NCI-H2107 treated with DMSO at 0.1 percent for 48 hours (cell line): ENCODE measurements around the gene CCL25.
A peak's percentile ranks its signal among the peaks of the same experiment; 100 is the strongest.

ENCODE experiments used
- DNase-seq: peaks from one replicate; lab custom pipeline; 2025; ENCODE audit not compliant: unreplicated experiment; lab: John Stamatoyannopoulos, UW

CCL25 gene

DNA sequence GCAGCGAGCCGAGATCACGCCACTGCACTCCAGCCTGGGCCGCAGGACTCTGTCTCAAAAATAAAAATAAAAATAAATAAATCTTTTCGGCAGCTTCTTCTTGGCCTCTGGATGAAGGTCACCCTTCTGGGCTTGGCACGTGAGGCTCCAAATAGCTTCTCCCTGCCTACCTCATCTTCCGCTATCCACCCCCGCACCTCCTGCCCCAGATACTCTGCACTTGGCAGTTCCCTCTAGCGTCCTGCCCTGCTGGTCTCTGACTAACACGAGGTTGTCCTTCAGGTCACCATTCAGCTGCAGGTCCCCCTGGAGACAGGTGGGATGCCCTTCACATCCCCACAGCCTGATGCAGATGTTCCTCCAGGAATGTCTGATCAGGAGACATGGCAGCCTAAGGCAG, 8.5 kb upstream of the CCL25 start:
- DNase-seq = no peak

GRCh38 chr19:8045872-8046568, 6.5 kb upstream of the CCL25 start:
- no peak for DNase-seq

DNA sequence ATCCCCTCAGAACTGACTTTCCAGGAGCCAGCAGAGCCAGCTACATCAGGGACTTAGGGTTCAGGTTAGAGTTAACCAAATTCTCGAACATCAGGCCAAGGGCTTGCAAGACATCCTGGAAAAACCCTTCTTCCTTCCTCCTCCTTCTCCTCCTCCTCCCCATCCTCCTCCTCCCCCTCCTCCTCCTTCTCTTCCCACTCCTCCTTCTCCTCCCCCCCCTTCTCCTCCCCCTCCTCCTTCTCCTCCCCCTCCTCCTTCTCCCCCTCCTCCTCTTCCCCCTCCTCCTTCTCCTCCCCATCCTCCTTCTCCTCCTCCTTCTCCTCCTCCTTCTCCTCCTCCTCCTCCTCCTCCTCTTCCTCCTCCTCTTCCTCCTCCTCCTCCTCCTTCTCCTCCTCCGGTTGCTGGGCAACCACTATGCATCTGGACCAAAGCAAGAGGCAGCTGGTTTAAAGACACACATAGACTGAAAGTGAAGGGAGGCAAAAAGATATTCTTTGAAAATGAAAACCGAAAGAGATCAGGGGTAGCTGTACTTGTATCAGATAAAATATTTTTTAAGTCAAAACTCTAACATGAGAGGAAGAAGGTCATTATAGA, 5.9 kb upstream of the CCL25 start:
- no peak for DNase-seq

DNA sequence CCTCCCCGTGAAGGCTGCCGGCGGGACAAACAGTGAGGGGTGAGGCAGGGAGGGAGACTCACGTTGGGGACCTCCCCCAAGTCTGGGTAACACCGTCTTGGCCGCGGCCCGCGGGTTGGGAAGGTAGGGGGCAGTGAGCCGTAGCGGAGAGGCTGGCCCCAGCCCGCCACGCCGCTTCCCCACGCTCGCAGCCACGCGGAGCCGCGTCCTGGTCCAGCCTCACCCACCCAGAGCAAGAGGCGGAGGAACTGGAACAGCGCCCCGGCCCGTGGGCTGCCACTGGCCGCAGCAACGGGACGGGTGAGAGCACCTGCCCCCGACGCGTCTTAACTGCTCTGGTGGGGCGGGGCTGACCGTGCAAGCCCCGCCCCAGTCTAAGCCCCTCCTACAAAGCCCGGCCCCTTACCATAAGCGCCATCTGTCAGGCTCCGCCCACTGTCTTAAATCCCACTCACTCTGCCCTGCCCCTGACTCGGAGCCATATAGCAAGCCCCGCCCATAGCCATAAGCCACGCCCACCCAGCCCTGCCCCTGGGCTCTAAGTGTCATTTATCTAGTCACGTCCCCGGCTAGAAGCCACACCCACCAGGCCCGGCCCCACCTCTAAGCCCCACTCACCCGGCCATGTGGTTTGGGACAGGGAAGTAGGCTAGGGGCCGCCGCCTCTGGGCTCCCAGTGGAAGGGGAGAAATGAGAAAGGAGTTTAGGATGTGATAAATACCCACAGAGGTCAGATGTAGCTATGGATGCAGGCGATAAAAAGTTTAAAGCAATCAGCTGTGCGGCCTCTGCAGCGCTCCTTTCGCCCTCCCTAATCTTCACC, 2.1 kb upstream of the CCL25 start:
- DNase-seq = peak; percentile 54

- no peak for DNase-seq
Measured at GRCh38 chr19:8054169-8054568, 1.6 kb downstream of the CCL25 start.

DNA sequence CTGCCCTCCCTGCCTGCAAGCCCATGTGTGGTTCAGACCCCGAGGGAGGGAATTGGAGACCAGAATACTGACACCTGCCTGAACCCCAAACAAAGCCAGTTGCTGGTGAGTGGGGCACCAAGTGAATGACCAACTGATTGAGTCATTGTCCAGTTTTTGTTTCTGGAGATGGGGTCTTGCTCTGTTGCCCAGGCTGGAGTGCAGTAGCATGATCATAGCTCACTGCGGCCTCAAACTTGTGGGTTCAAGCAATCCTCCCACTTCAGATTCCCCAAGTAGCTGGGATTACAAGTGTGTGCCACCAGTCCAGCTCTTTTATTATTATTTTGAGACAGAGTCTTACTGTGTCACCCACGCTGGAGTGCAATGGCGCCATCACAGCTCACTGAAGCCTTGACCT, 4.0 kb downstream of the CCL25 start:
- DNase-seq = no peak

GRCh38 chr19:8057545-8058270, 5.1 kb downstream of the CCL25 start:
- no peak for DNase-seq

DNA sequence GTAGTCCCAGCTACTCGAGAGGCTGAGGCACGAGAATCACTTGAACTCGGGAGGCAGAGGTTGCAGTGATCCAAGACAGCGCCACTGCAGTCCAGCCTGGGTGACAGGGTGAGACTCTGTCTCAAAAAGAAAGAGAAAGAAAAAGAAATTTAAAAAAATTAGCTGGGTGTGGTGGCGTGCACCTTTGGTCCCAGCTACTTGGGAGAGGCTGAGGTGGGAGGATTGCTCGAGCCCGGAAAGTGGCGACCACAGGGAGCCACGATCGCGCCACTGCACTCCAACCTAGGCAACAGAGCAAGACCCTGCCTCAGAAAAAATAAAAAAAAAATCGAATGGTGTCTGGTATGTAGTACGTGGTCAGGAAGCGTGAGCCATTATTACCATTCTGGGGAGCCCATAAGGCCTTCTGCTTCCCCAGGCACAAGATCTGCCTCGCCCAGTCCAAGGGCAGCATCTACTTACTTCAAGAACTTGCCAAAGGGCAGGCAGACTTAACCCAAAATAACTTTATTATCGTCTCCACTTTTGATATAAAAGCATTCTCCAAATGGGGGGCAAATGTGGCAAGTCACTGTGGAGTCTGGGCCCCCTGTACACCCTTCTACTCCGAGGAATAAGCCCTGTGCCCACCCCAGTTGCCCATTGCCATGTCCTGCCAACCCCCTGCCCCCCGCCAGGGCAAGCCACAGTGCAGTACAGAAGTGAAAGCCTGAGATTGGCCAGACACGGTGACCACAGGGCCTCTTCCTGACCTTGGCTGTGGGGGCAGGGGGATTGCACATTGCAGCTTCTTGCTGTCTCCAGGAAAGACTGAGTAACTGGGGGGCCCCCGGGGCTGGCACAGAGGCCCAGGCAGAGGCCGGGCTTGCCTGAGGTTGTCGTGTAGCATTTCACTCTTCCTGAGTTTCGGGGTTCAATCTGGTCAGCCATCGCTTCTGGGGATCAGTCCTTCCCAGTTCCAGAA, 12.6 kb downstream of the CCL25 start:
- DNase-seq = no peak

DNA sequence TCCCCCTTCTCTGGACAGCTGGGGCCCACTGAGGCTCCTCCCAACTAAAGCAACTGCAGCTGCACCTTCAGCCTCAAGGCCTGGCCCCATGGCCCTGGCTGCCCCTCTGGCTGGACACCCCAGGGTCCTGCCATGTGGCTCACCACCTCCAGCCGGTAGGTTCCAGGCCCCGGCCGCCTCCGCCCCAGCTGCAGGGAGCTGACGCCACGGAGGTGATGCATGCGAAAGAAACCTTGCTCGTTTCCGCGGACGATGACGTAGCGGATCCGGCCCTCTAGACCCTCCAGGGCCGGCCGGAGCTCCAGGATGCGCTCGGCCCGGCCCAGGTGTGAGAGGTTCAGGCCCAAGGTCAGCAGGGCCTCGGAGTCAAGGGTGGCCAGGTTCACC, 13.3 kb downstream of the CCL25 start:
- no peak for DNase-seq

GRCh38 chr19:8069096-8069973, 16.8 kb downstream of the CCL25 start:
- no peak for DNase-seq

DNA sequence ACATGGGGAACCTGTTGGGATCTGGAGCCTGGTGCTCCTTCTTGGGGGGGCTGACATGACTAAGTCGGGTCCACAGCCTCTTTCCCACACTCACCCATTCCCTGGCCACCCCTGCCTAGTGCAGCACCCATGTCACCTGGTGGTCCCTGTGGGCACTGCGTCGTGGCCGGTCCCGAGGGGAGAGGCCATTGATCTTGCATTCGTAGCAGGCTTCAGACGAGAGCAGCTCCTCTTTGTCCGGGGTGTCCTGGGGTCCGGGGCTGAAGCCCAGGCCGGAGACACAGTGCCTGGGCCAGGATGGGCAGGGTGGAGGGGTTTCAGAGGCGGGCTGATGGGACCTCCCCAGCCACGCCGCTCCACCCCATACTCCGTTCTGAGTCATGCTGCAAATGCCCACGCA, 19.4 kb downstream of the CCL25 start:
- no peak for DNase-seq

DNA sequence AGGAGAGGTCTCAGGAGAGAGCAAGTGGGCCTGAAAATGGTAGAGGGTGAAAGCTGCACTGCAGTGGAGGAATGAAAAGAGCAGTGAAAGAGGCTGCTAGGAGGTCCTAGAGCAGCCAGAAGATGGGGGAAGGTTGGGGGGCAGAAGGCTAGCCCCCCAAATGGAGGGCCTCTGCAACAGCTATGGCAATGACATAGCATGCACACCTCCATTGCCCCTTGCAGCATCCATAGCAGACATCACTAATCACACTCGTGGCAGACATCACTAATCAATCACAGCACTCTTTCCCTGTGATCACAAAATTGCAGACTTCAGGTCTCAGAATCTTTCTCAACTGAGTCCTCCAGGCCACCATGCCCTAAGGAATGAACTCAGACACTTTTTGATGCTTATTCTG, 21.9 kb downstream of the CCL25 start:
- no peak for DNase-seq

DNA sequence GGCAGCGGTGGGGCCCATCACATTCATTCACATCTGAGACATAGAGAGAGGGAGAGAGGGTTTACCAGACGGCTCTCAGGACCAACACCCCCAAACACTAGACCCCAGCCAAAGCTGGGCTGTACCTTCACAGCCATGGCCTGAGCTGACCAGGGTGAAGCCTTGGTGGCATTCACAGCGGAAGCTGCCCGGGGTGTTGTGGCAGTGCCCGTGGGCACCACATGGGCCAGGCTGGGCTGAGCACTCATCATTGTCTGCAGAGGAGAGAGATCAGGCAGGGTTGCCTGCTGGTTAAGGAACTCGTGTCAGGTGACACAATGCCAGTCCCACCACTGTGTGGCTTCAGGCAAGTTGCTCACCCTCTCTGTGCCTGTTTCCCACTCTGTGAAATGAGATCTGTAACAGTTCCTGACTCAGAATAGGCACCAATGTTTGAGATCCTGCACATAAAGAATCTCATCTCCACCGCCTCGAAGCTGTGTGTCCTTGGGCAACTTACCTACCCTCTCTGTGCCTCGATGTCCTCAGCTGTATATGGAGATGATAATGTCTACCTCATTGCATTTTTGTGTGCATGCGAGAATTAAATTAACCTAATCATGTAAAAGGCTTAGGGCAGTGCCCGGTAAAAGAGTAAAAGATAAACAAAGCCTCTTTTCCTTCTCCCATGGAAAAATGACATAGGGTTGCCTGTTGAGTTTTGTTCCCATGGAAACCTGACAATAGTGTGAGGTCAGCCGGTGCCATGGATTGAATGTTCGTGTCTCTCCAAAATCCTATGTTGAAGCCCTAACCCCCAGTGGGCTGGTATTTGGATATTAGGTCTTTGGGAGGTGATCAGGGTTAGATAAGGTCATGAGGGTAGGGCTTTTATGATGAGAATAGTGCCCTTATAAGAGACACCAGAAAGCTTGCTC, 22.9 kb downstream of the CCL25 start:
- DNase-seq = no peak

GRCh38 chr19:8079988-8080387, 27.4 kb downstream of the CCL25 start:
- DNase-seq = no peak

DNA sequence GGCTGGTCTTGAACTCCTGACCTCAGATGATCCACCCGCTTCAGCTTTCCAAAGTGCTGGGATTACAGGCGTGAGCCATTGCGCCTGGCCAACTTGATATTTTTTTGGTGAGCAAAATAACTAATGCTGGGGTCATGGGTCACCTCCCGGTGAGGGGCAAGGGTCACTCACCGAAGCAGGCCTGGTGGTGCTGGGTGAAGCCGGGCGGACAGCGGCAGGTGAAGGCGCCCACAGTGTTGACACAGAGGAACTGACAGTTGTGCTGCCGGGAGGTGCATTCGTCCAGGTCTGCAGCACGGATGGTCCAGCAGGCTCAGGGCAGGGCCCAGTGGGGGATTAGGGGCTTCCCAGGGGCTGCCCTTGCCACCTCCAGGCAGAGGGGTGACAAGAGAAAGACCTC, 28.3 kb downstream of the CCL25 start:
- no peak for DNase-seq

DNA sequence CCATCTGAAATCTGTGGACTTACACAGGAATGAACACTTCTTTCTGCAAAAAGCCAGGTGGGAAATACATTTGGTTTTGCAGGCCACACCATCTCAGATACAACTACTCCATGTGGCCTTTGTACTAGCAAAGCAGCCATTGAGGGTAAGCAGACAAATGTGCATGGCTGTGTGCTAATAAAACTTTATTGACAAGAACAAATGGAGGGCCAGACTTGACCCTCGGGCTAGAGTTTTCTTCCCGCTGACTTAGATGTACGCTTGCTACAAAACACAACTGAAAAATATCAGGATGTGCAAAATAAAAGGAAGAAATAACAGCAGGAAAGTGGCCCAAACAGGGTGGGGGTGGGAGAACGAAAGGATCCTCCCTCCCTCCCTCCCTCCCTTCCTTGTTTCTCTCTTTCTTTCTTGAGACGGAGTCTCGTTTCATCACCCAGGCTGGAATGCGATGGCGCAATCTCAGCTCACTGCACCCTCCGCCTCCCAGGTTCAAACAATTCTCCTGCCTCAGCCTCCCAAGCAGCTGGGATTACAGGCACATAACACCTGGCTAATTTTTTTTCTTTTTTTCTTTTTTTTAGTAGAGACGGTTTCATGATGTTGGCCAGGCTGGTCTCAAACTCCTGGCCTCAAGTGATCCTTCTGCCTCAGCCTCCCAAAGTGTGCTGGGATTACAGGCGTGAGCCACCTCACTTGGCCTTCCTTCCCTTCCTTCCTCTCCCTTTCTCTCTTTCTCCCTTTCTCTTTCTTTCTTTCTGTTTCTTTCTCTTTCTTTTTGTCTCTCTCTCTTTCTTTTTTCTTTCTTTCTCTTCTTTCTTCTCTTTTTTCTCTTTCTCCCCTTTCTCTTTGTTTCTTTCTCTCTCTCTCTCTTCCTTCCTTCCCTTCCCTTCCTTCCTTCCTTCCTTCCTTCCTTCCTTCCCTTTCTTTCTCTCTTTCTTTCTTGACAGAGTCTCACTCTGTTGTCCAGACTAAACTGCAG, 29.3 kb downstream of the CCL25 start:
- DNase-seq = no peak

GRCh38 chr19:8083141-8083540, 30.6 kb downstream of the CCL25 start:
- no peak for DNase-seq
